HCEC 1CT (cell line): ENCODE results near the gene IKZF2.

ENCODE experiments used
- DNase-seq: peaks from one replicate; pipeline ENCODE4 v3.0.0-alpha.2; 2017

Gene IKZF2

DNA sequence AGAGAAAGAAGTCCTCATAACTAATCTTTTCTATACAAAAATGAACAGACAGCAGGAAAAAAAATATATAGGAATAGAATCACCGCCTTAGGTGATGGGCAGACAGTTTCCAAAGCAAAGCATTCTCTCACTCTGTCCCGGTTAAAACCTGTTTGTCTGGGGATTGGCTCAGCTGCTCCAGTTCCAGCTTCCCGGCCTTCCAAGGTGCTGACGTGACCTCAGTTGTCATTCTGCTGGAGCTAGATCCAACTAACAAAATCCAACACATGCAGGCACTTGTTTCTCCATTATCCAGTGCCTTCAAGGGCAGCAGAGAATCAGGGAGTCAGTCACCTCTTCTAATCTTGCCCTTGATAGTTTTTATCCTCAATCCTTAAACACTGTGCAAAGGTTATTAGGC is 52.8 kb downstream of the IKZF2 start:
- DNase-seq, result no peak

DNA sequence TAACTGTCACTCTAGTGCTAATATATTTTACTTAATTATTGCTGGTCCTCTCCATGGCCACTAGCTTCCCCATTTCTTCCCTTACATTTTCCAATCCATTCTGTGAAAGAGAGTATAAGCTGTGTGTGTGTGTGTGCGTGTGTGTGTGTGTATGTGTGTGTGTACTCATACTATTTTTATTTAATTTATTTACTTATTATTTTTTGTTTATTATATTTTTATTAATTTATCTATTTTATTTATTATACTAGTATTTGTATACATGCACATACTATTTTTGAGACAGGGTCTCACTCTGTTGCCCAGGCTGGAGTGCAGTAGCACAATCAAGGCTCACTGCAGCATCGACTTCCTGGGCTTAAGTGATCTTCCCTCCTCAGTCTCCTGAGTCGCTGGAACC is 59.6 kb downstream of the IKZF2 start:
- no peak for DNase-seq

DNA sequence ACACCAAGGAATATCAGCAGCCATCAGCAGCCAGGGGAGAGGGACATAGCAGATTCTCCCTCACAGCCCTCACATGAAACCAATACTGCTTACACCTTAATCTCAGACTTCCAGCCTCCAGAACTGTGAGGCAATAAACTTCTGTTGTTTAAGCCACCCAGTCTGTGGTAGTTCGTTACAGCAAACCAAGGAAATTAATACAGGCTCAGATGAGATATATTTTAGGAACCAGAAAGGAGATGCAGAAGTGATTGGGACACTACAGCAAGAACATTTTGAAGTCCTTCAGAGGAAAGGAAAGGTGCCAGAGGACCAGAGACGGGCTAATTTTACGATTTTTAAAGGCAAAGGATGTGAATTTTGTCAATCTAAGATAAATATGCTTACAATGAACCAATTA is 60.6 kb downstream of the IKZF2 start:
- DNase-seq, result no peak

DNA sequence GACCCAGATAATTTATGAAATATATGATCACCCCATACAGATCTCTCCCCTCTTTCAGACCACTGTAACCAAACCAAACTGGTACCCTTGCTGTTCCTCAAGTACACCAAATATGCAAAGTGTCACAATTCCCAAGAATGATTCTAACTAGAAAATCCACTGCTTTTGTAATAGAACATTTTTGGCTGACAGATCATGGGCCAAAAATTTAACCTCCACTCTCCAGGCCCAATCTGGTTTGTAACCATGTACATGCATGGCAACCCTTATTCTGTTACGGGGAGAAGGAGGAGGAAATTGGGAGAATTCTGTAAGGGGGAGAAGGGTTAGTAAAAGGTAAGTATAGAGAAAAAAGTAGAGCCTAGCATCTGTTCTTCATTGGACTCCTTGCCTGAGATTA is 62.0 kb downstream of the IKZF2 start:
- peak; percentile 63 for DNase-seq

DNA sequence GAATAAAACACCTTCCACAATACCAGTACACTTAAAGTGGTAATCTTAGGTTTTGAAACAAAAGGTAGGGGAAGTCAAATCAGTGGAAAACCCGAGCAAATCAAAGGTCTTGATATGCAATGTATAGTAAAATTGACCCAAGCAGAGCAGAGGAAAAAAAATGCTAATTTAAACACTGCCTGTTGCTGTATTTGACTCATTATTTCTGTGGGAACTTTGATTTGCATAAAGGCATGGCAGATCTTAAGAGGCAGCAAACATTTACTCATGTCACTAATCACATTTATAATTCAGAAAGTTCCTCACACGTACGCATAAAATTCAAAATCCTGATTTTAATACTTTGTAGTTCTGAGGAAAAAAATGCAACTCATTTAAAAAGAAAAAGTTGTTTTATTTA is 64.4 kb downstream of the IKZF2 start:
- no peak for DNase-seq

DNA sequence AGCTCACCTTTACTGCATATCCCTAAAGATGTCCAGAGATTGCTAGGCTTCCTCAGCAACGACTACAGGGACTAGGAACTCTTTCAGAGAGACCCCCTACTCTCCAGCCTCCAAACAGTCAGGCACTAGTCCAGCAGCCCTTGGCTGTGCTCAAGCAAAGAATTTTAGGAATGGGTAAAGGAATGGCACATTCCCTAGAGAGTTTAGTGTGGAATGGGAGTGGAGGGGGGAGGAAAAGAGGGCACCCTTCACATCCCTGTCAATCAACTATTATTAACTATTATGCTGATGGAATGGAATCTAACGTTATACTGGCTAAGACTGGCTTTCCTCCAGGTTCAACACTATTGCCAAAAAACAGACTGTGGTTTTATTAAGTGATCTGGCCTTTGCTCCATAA is 64.8 kb downstream of the IKZF2 start:
- no peak for DNase-seq

DNA sequence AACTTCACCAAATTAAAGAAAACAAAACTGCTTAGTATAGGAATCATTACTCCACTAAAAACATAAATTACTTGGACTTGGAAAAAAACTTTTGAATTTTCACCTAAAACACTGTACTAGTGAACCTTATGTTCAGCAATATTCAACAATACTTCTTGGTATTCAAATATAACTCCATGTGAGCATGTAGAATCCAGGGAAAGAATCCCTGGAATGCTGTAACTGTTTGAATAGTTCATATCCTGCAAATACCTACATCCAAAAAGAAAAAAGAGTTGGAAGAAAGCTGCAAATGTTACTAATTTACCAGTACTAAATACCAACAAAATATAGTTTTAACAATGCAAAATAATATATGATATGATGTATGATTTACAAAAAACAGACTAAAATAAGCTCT is 65.4 kb downstream of the IKZF2 start:
- DNase-seq, result no peak

DNA sequence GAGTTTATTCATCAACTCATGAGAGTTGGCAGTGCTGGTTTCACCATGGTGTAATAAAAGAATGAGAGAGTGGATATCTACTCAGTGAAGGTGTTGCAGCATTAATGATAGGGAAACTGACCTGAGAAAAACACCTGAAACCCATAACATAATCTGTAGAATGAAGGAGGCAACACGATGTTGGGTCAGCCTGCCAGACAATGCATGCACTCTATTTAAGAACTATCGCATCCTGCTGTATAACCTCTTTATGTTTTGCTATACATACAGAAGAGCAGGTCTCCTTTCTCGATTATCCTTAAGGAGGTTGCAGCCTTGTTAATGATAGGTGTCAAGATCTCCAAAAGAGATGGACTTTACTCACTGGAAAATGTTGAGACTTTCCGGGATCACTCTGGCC is 65.9 kb downstream of the IKZF2 start:
- DNase-seq, result no peak

DNA sequence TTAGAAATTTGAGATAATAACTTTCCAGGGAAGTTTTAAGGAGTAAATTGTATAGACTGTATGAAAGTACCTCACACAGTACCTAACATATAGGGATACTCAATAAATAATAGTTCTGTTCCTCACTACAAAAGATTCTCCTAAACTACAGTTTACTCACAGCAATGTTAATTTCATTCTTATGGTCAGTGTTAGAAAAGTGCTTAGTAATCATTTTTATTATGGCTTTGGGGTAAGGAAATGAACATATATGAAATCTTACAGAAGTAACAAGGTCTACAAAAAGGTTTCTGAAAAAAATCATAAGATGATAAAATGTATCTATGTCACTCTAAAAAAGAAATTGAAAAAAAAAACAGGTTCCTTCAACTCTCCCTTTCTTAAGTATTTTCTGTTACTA is 67.2 kb downstream of the IKZF2 start:
- DNase-seq, result no peak

DNA sequence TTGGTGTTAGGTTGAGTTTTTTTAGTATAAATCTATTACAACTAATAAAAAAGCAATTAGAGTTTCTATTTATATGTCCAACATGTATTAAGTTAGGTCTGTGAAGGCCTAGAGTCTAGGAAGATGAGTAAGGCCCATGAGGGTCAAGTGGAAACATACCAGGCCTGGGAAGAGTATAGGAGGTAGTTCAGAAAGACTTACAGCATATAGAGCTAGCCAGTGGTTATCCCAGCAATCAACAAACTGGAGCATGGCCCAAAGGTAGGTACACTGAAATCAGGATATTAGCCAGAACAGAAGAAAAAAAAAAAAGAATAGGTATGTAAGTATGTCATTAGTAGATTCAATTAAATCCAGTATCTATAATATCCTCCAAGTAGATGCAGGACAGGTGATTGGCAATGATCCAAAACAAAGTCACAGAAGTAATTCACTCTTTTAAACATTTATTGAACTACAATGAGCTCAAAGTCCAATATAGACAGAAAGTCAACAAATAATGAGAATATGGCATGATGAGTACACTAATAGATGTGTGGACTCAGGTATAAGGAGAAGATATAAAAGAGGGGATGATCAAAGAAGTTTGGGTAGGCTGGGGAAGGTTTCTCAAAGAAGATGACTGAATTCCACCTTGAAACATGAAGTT is 70.3 kb downstream of the IKZF2 start:
- no peak for DNase-seq

DNA sequence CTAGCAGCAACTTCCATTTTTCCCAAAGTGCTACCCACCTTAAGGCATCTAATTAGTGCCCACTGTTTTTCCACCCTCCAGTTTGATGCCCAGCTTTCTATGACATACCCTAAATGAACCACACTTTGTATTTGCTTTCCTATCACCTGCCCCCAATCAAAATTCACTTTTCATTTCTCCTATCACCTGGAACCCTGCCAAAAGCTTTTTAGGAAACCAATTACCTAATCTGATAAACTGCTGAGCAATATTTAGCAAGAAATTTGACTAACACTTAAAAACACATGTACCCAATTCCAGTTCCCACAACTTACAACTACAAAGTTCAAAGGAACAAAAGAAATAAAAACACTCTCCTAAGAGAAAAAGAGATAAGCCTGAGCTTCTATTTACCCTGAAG is 71.7 kb downstream of the IKZF2 start:
- DNase-seq, result no peak

DNA sequence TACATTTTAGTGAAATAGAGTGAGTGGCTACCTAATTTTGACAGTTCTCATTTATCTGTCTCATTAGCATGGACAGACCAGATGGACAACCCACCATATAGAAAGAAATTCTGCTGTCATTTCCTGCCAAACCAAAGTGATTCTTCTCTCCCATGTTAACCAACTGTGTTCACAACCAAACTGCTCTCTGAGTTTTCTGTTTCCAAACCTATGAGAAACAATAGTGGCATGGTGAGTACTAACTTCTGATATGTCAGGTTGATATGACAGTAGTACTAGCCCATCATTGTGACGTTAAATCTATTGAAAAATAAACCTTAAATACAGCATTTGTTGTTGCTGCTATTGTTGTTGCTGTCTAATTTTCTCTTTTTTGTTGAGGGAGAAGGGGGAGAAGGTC is 72.7 kb downstream of the IKZF2 start:
- DNase-seq, result no peak

DNA sequence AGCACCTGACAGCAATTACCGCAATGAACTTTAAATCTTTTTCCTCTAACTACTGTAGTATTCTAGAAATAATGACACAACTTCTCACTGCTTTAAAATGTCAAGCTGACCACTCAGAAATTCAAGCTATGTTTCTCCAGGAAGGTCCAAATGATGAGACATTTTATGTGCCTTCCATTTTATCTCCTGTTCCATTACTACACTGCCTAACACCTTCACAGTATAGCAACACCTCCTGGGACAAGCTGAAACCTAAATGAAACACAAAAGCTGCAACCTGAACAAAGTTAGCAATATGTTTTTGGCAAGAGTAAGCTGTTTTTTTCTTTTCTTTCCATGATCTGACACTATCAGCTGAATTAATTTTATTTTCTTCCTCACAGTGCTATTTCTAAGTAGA is 81.9 kb downstream of the IKZF2 start:
- no peak for DNase-seq

DNA sequence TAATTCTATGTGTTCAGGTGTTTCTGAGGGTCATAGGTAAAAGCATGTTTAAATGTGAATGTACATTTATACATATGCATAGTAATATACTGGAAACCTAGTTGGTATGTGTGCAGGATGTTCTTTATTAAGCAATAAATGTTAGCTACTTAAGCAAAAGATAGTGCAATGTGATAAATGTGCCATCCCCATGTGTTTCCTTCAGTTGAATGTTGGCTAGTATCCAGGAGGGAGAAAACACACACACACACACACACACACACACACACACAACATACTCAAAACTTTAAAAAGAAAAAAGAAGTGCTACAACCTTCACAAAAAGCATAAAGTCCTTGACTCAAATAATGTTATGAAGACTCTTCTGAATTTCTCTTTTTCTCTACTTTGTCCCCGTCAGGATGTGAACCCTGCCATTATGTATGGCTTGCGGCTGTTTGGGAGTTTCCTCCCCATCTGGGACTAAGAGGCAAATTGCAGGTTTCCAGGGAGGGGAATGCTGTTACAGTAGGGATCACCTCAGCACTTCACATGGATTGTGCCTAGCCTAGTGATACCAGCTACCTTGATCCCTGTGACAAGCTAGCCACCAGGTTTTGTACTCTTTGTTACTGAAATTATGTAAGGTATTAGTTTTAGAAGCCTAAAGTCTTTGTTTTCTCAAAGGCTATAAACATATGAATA is 82.6 kb downstream of the IKZF2 start:
- DNase-seq, result no peak

DNA sequence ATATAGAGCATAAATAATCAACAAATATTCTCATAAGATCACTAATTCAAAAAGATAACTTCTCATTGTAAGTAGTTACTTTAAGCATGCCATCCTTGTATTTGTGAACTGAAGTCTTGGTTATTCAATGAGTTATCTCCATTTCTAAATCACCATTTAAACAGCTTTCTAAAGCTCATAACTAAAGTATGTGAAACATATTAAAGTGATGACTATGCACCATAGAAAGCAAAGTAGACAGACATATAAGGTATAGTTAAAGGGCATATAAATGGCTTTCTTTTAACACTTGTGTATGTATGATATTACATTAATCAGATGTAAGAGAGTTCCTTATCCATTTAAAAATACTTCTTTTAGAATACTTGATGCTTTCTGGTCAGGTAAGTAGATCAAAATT is 83.5 kb downstream of the IKZF2 start:
- peak; percentile 66 for DNase-seq

DNA sequence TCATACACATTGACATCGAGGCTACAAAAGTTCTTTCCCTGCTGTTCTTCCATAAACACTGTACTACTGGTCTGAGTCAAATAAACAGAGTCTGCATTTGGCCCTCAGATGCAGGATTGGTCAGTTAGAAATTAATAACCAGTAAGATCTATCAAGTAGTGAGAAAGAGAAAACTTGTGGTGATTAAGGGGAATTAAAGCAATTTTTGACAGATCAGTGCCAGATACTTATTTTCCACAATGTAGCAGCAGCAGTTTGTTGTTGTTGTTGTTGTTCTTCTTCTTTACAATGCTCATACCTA is 85.0 kb downstream of the IKZF2 start:
- no peak for DNase-seq

DNA sequence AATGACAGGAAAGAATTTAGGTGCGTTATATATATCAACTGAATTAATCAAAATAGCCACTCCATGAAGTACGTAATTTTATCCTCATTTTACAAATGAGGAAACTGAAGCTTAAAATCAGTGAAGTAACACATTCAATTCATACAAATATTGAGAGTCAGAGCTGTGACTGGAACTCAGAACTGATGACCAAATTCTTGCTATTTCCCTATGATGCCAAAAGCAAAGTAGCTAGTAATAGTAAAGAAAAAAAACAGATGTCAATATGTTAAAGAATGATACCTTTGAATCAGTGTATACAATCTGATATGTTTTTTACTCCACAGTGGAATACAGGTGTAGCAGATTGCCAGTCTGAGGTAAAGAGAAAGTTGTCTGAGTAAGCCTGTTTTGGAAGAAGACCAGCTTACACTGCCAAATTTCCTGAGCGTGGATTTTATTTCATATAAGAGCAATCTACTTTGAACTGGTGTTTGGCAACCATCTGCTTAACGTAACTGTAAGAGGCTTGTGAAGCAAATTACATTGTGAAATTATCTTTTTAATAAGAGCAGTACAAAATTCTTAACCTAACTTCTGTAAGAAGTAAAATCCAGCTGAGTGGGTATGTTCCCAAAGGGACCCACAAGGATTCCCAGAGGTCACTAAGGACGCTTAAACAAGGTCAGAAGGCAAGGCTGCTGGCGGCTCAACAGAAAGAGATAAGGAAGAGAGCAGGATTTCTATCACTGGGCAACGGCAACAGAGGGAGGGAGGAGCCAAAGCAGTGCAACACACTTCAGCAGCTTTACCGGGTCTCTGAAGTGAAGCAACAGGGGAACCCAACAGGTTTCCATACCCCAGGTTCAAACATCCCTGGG is 85.6 kb downstream of the IKZF2 start:
- peak; percentile 24 for DNase-seq

DNA sequence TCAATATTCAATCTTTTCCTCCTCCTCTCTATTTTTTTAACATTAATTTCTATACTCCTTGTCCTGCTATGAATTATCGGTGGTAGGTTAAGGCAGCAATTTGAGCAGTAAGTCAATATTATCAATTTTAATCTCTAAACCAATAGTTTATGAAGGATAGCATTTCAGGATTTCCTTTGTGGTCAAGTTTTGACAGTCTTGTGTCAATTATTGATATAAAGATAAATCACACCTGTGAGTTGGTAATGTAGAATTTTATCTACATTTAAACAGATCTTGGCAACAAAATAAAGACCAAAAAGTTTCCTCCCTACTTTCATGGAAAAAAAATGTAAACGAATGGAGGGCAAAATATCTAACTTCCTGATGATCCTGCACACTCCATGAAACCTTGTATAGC is 87.3 kb downstream of the IKZF2 start:
- DNase-seq, result no peak

DNA sequence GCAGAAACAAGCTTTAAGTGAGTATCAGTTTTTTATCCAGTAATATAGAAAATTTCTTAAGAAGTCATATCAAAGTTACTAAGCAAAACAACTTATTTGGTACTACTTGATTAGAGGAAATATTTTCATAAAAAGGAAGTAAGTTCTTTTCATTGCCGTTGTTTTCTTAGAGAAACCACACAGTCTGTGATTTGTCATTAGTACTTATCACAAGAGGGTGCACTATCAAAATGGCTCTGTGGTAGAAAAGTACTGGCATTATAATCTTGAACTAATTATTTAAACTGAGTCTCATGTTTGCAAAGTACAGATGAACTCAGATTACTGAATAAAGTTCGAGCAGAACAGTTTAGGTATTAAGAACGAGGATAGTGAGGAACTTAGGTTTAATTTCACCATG is 93.4 kb downstream of the IKZF2 start:
- no peak for DNase-seq

DNA sequence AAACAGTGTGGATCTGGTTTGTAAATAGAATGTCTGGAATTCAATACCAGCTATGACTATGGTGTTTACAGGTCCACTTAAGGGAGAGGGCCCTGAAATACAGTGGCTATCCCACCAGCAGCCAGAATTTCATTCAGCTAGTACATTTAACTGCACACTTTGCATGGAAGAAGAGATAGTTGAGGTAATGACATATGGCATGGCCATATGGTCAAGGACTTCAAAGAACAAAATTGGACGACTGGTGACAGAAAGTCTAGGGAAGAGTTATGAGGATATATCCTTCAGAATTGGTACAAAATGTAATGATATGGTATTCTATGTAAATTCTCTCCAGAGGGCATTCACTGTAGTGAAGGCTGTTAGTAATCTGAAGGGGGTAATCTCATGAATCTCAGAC is 105.0 kb downstream of the IKZF2 start:
- DNase-seq, result no peak

DNA sequence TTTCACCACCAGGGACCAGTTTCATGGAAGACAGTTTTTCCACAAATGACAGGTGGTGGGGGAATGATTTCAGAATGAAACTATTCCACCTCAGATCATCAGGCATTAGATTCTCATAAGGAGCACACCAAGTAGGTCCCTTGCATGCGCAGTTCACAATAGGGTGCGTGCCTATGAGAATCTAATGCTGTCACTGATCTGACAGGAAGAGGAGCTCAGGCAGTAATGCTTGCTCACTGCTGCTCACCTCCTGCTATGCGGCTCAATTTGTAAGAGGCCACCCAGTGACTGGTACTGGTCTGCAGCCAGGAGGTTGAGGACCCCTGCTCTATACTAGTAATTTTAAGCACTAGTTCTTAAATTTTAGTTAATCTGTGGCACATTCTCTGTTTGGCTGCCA is 107.8 kb downstream of the IKZF2 start:
- no peak for DNase-seq

DNA sequence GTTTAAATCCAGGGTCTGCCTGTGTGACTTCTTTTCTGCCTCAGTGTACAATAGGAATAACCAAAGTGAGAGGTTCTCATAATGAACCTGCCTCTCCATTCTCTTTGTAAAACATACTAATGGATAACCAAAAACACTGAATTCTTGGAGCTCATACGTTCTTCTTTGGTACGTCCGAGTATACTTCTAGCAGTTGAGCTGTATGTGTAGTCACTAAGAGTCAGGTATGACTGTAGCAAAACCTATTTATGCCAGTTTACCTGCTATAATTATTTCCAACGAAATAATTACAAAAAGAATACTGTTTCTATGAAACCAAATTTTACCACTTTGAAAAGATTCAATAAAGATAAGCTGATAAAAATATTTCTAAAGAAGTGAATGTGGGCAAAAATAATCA is 109.2 kb downstream of the IKZF2 start:
- no peak for DNase-seq

DNA sequence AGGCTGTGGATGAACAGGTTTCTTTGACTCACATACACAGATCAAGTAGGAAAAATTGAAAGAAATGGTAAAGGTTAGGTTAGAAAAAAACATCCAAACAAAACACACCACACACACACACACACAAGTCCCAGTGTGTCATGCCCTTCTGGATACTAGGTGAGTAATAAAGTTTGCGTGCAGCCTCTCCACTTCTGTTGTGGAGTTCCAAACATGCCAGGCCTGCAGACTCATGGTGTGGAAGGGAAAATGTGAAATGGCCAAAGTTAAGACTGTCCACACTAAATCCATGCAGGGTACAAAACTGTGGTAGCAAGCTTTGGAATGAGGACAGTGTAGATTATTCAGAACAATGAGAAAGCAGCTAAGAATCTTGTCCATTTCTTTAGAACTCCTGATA is 114.6 kb downstream of the IKZF2 start:
- peak; percentile 62 for DNase-seq

DNA sequence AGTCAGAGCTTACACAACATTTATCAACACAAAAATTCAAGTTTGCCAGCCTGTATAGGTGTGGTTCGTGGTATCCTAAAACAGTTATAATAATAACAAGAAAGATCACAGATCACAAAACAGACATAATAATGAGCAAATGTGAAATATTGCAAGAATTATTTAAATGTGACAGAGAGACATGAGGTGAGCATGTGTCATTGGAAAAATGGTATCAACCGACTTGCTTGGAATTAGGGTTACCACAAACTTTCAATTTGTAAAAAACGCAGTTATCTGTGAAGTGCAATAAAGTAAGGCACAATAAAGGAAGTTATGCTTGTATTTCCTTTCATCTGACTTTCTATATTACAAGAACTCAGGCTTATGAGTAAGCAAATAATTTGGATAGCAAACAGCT is 116.8 kb downstream of the IKZF2 start:
- no peak for DNase-seq

DNA sequence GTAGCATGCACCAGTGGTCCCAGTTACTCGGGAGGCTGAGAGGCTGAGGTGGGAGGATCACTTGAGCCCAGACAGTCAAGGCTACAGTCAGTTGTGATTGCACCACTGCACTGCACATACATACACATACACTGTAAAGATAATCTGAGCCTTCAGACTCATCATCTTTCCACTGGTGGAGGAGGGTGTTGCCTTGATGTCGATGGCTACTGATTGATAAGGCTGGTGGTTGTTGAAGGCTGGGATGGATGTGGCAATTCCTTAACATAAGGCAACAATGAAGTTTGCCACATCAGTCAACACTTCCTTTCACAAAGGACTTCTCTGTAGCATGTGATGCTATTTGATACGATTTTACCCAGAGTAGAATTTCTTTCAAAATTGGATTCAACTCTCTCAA is 118.8 kb downstream of the IKZF2 start:
- no peak for DNase-seq
